ENCODE data around the gene PBX2.

DNA sequence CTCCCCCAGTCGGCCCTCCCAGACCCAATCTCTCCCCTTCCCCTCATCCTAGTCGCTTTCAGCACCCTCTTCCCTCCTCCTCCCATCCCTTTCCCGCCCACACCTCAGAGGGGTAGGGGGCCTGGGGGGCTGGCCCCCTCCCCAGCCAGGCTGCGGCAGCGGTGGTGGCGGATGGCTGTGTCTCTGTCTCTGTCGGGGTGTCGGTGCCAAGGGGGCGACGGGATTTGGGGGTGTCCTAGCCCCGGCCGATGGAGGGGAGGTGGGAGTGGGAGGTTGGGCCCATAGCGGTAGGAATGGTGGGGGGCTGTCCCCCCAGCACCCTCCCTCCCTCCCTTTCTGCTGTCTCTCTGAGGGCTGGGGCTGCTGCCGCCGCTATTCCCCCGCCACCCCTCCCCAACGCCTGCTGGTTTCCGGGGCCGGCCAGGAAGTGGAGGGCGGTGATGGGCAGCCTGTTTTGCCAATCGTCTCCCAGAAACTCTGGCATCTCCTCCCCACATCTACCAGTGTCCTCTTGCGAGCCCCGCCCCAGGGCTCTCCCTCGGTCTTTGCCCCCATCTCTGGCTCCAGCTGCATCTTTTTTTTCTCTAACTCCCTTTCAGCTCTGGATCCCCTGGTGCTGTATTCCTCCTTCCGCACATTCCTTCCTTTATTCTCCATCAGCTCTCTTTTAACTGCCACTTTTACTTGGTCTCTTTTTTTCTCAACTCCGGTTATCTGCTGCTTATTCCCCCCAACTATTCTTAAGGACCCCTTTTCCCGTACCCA, 14.1 kb downstream of the PBX2 start, which contains the start of gene AGPAT1:
- TF ChIP-seq, protein P1, sequence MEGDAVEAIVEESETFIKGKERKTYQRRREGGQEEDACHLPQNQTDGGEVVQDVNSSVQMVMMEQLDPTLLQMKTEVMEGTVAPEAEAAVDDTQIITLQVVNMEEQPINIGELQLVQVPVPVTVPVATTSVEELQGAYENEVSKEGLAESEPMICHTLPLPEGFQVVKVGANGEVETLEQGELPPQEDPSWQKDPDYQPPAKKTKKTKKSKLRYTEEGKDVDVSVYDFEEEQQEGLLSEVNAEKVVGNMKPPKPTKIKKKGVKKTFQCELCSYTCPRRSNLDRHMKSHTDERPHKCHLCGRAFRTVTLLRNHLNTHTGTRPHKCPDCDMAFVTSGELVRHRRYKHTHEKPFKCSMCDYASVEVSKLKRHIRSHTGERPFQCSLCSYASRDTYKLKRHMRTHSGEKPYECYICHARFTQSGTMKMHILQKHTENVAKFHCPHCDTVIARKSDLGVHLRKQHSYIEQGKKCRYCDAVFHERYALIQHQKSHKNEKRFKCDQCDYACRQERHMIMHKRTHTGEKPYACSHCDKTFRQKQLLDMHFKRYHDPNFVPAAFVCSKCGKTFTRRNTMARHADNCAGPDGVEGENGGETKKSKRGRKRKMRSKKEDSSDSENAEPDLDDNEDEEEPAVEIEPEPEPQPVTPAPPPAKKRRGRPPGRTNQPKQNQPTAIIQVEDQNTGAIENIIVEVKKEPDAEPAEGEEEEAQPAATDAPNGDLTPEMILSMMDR (IDR thresholded peaks at IDR 0.05) = no peak
- TF ChIP-seq POLR2A (IDR thresholded peaks at IDR 0.05) (peak; percentile 60), POLR2AphosphoS5 (IDR thresholded peaks at IDR 0.05) (peak; percentile 96)

All from prostate gland (tissue), 2 donors.